Effector memory CD4-positive, alpha-beta T cell (primary cell): ENCODE data around the gene PYY.
A peak's percentile ranks its signal among the peaks of the same experiment; 100 is the strongest.

Experiments used
- DNase-seq, 3 donors: peaks; one replicate each; pipeline ENCODE4 v3.0.0-alpha.2; 2020
- H3K27ac ChIP-seq: 2 replicates; pipeline ENCODE4 v1.7.0; 2013; ENCODE audit warnings: mild to moderate bottlenecking, low read length, moderate library complexity; ENCODE audit not compliant: insufficient read depth, poor library complexity, severe bottlenecking
- H3K27me3 ChIP-seq: replicated peaks from 2 replicates; pipeline ENCODE4 v1.7.0; 2013; ENCODE audit warnings: mild to moderate bottlenecking, low read length; ENCODE audit not compliant: insufficient read depth, control insufficient read depth, poor library complexity, severe bottlenecking
- H3K36me3 ChIP-seq: 2 replicates; pipeline ENCODE4 v1.7.0; 2013; ENCODE audit warnings: mild to moderate bottlenecking, low read length, moderate library complexity; ENCODE audit not compliant: control insufficient read depth, insufficient read depth
- H3K4me1 ChIP-seq: 2 replicates; pipeline ENCODE4 v1.7.0; 2013; ENCODE audit warnings: low read length, mild to moderate bottlenecking; ENCODE audit not compliant: control insufficient read depth, insufficient read depth, poor library complexity, severe bottlenecking
- H3K4me3 ChIP-seq: 2 replicates; pipeline ENCODE4 v1.7.0; 2013; ENCODE audit warnings: low read length, low read depth, mild to moderate bottlenecking; ENCODE audit not compliant: insufficient read depth, poor library complexity, severe bottlenecking
- H3K9me3 ChIP-seq: 2 replicates; pipeline ENCODE4 v1.7.0; 2013; ENCODE audit warnings: mild to moderate bottlenecking, low read length, moderate library complexity; ENCODE audit not compliant: control insufficient read depth

The PYY gene

DNA sequence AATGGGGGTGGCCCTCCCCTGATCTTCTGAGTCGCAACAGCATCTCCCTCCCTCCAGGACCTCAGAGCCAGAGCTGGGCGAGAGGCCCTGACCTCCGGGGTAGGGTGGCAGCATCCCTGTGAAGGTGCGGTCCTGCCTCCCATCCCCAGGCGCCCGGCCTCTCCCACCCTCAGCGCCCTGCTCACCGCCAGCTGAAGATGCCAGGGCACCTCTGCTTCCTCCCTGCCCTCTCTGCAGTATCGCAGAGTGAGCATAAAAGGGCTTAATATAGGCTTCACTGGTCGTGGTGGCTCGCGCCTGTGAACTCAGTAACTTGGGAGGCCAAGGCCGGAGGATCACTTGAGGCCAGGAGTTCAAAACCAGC, 35.7 kb downstream of the PYY start:
- H3K27ac ChIP-seq: no peak overlapping the region
- no peaks in the 10 kb centered on the region for H3K27me3 ChIP-seq
- peak overlapping the region; percentile 54 for H3K4me3 ChIP-seq

DNA sequence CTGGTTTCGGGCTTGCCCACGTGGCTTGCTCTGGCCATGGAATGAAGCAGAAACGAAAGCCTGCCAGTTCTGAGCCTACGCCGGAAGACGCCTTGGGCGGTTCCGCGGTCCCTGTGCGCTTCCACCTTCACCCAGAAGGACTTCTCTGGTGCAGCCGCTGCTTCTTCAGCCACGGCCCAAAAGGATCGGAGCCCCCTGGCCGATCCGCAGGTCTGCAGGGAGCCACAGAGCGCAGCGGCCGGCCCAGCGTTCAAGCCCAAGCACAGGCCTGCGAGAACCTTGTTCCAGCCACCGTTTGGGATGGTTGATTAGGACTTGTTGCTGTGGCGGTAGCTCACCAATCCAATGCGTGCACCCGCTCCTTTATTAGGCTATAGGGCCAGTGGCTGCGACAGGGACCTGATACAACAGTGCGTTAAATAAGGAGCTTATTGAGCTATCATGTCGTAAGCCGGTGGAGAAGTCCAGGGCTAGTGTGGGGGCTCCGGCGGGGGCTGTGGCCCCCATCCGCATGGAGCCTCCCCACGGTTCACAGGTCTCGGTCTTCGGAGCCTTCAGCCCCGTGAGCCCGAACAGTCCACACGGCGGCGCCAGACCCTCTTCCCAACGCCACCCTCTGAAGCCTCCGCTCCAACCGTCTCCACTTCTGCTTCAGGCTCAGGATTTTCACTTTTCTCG, 36.3 kb downstream of the PYY start:
- peaks cover 7% of the 10 kb centered on the region for H3K4me1 ChIP-seq
- no peak overlapping the region for H3K27ac ChIP-seq
- no peaks in the 10 kb centered on the region for H3K9me3 ChIP-seq
- H3K27me3 ChIP-seq: no peaks in the 10 kb centered on the region
- DNase-seq: peak in 1 of 3 donors; percentile 19
- H3K36me3 ChIP-seq: no peaks in the 10 kb centered on the region
- H3K4me3 ChIP-seq: peak overlapping the region; percentile 54

More for the DNA sequence above, 35.7 kb downstream of the PYY start:
- Histone ChIP-seq H3K9me3 (no peaks in the 10 kb centered on the region), H3K4me1 (peaks cover 7% of the 10 kb centered on the region), H3K36me3 (no peaks in the 10 kb centered on the region)
- DNase-seq: no peak

DNA sequence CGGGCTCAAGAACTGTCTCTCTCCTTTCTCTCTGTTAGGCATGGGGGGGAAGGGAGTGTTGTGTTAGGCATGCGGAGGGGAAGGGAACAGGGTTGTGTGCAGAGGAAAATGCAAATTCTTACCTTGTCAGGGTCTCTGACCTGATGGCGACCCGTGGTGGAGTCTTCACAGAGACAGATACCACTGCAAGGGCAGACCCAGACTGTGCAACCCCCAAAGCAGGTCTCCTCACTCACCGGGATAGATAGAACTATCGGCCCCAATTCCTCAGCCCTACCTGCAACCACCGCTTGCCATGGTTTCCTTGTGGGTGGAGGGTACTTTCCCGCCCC, 36.8 kb downstream of the PYY start:
- Histone ChIP-seq H3K27me3 (no peaks in the 10 kb centered on the region), H3K9me3 (no peaks in the 10 kb centered on the region), H3K4me1 (peaks cover 7% of the 10 kb centered on the region), H3K4me3 (peak overlapping the region; percentile 54), H3K36me3 (no peaks in the 10 kb centered on the region), H3K27ac (no peak overlapping the region)
- DNase-seq: no peak

DNA sequence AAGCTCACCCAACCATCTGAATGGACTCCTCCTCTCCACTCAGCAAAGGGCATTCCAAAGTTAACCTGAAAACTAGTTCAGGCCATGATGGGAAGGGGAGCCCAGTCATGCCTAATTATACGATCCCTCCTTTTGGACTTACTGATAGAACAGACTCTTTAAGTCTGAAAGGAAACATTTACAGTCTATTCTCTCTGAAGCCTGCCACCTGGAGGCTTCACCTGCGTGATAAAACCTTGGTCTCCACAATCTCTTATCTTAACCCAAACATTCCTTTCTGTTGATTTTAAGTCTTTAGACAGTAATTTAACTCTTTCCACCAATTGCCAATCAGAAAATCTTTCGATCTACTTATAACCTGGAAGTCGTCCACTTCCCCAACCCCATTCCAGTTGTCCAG, 37.4 kb downstream of the PYY start:
- peaks cover 7% of the 10 kb centered on the region for H3K4me1 ChIP-seq
- H3K4me3 ChIP-seq: no peak overlapping the region
- H3K36me3 ChIP-seq: no peaks in the 10 kb centered on the region
- no peaks in the 10 kb centered on the region for H3K27me3 ChIP-seq
- DNase-seq: no peak
- no peak overlapping the region for H3K27ac ChIP-seq
- H3K9me3 ChIP-seq: no peaks in the 10 kb centered on the region

DNA sequence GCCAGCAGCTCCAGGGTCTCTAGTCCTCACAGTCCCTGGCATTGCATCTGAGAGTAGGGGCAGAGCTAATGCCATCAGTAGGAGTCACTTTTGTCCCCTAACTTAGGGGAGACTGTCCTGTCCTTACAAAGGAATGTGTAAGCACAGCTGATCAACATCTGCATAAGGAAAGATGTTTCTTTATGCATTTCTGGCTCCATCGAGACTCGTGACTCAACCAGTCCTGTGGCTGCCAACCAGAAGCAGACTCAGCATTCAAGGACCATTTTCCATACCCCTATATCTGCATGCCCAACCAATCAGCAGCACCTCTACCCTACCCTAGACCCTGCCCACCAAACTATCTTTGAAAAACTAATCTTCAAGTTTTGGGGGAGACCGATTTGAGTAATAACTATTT, 38.2 kb downstream of the PYY start:
- Histone ChIP-seq H3K9me3 (no peaks in the 10 kb centered on the region), H3K36me3 (no peaks in the 10 kb centered on the region), H3K27me3 (no peaks in the 10 kb centered on the region), H3K4me1 (peaks cover 7% of the 10 kb centered on the region), H3K27ac (no peak overlapping the region), H3K4me3 (no peak overlapping the region)
- no peak for DNase-seq

DNA sequence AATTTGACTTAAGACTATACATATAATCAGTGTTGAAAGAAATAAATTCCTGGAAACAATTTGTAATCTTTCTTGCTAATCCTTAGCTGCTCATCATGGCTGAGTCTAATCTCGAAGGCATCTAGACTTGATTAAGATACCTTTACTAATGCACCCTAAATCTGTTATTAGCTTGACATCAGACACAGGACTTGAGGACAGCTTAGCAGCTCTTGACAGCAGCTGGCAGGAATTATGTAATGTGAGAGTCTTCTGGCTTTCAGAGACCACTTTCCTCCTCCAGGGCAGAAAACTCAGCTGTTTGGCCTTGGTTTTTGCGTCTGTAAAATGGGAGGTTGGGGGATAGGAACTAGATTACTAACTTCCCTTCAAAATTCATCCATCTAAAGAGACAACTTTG, 39.3 kb downstream of the PYY start:
- no peaks in the 10 kb centered on the region for H3K36me3 ChIP-seq
- H3K4me3 ChIP-seq: no peak overlapping the region
- peaks cover 7% of the 10 kb centered on the region for H3K4me1 ChIP-seq
- H3K27me3 ChIP-seq: no peaks in the 10 kb centered on the region
- DNase-seq: no peak
- H3K9me3 ChIP-seq: no peaks in the 10 kb centered on the region
- H3K27ac ChIP-seq: no peak overlapping the region

DNA sequence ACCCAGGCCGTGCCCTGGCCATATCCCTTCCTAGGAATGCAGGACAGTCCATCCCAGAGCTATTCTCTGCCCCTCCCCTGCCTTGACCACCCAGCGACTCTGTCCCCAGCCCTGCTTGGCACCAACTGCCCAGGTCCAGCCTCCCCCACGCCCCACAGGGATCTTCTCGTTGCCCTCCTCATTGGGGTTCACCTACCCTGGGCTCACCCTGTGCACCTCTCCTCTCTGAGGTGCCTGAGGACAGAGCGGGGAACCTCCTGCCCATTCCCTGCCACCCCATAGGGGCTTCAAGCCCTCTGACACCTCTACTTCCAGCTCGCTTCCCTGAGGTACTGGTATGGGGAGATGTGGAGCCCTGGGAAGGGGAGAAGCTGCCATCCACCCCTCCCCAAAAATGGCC, 40.2 kb downstream of the PYY start:
- no peak overlapping the region for H3K4me3 ChIP-seq
- no peaks in the 10 kb centered on the region for H3K9me3 ChIP-seq
- peaks cover 7% of the 10 kb centered on the region for H3K4me1 ChIP-seq
- DNase-seq: no peak
- no peaks in the 10 kb centered on the region for H3K27me3 ChIP-seq
- H3K36me3 ChIP-seq: no peaks in the 10 kb centered on the region
- no peak overlapping the region for H3K27ac ChIP-seq

DNA sequence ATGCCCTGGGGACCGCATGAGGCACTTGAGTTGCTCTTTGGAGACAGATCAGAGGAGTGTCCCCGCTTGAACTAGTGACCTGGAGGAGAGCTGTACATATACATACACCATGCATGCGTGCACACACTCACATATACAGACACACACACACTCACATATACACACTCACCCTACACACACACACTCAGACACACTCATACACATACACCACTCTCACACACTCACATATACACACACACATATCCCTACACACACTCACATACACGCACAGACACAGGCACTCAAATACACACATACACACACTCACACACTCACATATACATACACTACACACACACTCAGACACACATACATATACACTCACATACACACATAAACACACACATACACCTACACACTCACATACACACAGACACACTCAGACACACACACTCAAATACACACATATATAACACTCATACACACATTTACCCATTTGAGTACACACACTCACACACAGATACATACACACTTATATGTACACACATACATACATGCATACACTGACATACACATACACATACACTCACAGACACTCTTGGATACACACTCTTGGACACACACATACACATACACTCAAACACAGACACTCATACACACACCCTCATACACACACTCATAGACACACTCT, 41.0 kb downstream of the PYY start:
- no peak overlapping the region for H3K27ac ChIP-seq
- H3K4me3 ChIP-seq: no peak overlapping the region
- no peak for DNase-seq
- H3K36me3 ChIP-seq: no peaks in the 10 kb centered on the region
- H3K4me1 ChIP-seq: peaks cover 8% of the 10 kb centered on the region
- no peaks in the 10 kb centered on the region for H3K9me3 ChIP-seq
- no peaks in the 10 kb centered on the region for H3K27me3 ChIP-seq

DNA sequence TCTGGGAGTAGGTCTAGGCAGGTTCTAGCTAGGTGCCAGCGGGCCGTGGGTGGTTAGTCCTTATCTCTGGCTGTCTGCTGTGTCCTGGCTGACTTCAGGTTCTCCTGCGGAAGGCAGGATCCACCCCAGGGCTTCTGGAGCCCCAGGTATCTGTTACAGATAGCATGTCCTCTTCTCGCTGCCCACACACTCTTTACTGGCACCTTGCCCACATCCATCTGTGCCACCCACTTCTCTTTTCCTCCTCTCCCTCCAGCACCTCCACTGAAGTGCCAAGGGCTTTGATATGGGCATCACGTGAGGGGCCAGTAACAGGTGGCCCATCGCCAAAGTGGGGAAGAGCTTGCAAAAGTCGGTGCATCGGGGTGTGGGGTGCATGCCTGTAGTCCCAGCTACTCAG, 41.8 kb downstream of the PYY start:
- H3K4me1 ChIP-seq: peaks cover 13% of the 10 kb centered on the region
- H3K36me3 ChIP-seq: no peaks in the 10 kb centered on the region
- no peaks in the 10 kb centered on the region for H3K27me3 ChIP-seq
- H3K4me3 ChIP-seq: no peak overlapping the region
- no peak overlapping the region for H3K27ac ChIP-seq
- no peak for DNase-seq
- no peaks in the 10 kb centered on the region for H3K9me3 ChIP-seq

DNA sequence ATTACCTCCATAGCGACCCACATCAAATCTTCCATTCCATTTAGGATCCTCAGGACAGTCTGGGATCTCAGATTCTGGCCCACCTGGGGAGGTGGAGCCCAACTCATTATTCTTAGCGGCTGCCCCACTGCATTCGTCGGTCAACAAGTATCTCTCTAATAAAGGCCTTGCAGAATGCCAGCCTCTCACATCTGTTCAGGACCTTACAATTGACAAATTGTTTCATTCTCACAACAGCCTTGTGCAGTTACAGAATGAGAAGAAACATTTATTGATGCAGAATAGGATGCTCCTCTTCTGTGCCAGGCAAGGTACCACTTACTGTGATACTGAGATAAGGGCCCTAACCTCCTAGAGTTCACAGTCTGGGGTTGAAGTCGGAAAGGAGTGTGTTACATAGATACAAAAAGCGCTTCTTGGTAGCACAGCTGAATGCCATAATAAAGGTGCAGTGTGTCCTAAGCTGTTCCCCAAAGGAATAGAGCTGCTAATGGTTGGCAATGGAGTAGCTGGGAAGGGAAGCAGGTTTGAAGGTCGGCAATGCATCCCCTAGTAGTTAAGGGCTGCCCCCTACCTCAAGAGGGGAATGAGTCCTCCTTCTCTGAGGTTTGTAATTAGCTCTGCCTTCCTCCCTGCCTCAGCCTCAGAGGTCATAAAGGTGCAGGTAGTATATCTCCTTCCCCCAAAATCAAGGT, 44.1 kb downstream of the PYY start:
- Histone ChIP-seq H3K27me3 (peaks cover 5% of the 10 kb centered on the region), H3K4me1 (peaks cover 24% of the 10 kb centered on the region), H3K36me3 (no peaks in the 10 kb centered on the region), H3K4me3 (no peak overlapping the region), H3K27ac (no peak overlapping the region), H3K9me3 (no peaks in the 10 kb centered on the region)
- no peak for DNase-seq
